CD4-positive, alpha-beta T cell (primary cell): Measurements from ENCODE around the gene PITPNM3. TPM values are rescaled to one million over a fixed set of nuclear protein-coding genes. Genes with fewer than 3 reads are reported as not detected.

Source experiments
- ATAC-seq: fragments of 200-7000 bp; cut with Tn5 transposase; one replicate; pipeline ENCODE4 v1.10.0; 2022; ENCODE audit warnings: mild to moderate bottlenecking; ENCODE audit not compliant: poor library complexity
- CTCF ChIA-PET: fragments of 350-600 bp; sonication (Branson Sonifier 250); formaldehyde crosslinking; loops from one replicate; lab custom pipeline; 2021; ENCODE audit warnings: antibody characterized with exemption, inconsistent platforms; lab: Charles Lee
- POLR2A ChIA-PET: fragments of 350-600 bp; sonication (Branson Sonifier 250); formaldehyde crosslinking; loops from one replicate; lab custom pipeline; 2021; ENCODE audit warnings: antibody characterized with exemption, inconsistent platforms; lab: Charles Lee
- DNase-seq, 14 experiments: peaks; one replicate each; pipeline ENCODE4 v3.0.0-alpha.2; 2013 to 2020; ENCODE audit warnings: mixed read lengths in 2 of 14
- H3K27ac ChIP-seq, 2 donors: one replicate each; pipeline versions ENCODE4 v1.5.1 to v1.7.0; 2013; ENCODE audit warnings: low read length in 2 of 2, low read depth in 1 of 2, mild to moderate bottlenecking in 1 of 2
- H3K27me3 ChIP-seq, 2 experiments: 1 replicate in 1 of 2; 2 replicates in 1 of 2; pipeline versions ENCODE4 v1.6.1 to v1.7.0; 2013; ENCODE audit warnings: low read length in 2 of 2, control low read depth in 1 of 2, mild to moderate bottlenecking in 1 of 2, moderate library complexity in 1 of 2; ENCODE audit not compliant: insufficient read depth in 2 of 2, control insufficient read depth in 1 of 2
- H3K36me3 ChIP-seq: one replicate; pipeline ENCODE4 v1.6.1; 2013; ENCODE audit warnings: low read length, control low read depth; ENCODE audit not compliant: insufficient read depth
- H3K4me1 ChIP-seq: one replicate; pipeline ENCODE4 v1.6.1; 2013; ENCODE audit warnings: low read length, control low read depth; ENCODE audit not compliant: insufficient read depth
- H3K4me3 ChIP-seq: one replicate; pipeline ENCODE4 v1.5.1; 2013; ENCODE audit warnings: mild to moderate bottlenecking, low read length, moderate library complexity
- H3K9me3 ChIP-seq, 2 experiments: 1 replicate in 1 of 2; 2 replicates in 1 of 2; pipeline versions ENCODE4 v1.6.1 to v1.7.0; 2013; ENCODE audit warnings: low read length in 2 of 2, mild to moderate bottlenecking in 2 of 2, control low read depth in 1 of 2, moderate library complexity in 1 of 2; ENCODE audit not compliant: control insufficient read depth in 1 of 2, insufficient read depth in 1 of 2
- H3K27ac Mint-ChIP-seq: one replicate; pipeline ENCODE4 v1.8.0; 2020; ENCODE audit warnings: mixed read lengths
- H3K27me3 Mint-ChIP-seq: one replicate; pipeline ENCODE4 v1.8.0; 2021; ENCODE audit warnings: mixed read lengths
- H3K36me3 Mint-ChIP-seq: one replicate; pipeline ENCODE4 v1.8.0; 2021; ENCODE audit warnings: low read depth, mixed read lengths
- H3K4me1 Mint-ChIP-seq: one replicate; pipeline ENCODE4 v1.8.0; 2021; ENCODE audit warnings: low read depth, mixed read lengths
- H3K4me3 Mint-ChIP-seq: one replicate; pipeline ENCODE4 v1.8.0; 2020; ENCODE audit warnings: mild to moderate bottlenecking, mixed read lengths
- H3K9me3 Mint-ChIP-seq: one replicate; pipeline ENCODE4 v1.8.0; 2020; ENCODE audit warnings: mixed read lengths
- intact Hi-C, 2 experiments: fragments of 100-400 bp; cut with DNase I in 1 of 2; cut with micrococcal nuclease in 1 of 2; formaldehyde crosslinking; loops; one replicate each; pipeline versions ENCODE4 v1.15.1 to v1.9.0; 2023 to 2025; cut with DNase I, micrococcal nuclease
- total RNA-seq, 174 experiments: library from RNA in 2 of 174; stranded (reverse) in 2 of 174; gene quantifications; one replicate each; pipeline ENCODE4 v1.2.3 and lab custom pipeline; 2021 to 2026
- TF ChIP-seq, protein P1 (sequence below): fragments of 200-600 bp; IDR thresholded peaks from one replicate; pipeline ENCODE4 v1.8.0; 2022; ENCODE audit warnings: antibody characterized with exemption, mild to moderate bottlenecking

Gene PITPNM3
- total RNA-seq, 2 experiments from 2014 or later = 0.34 to 0.41 TPM

DNA sequence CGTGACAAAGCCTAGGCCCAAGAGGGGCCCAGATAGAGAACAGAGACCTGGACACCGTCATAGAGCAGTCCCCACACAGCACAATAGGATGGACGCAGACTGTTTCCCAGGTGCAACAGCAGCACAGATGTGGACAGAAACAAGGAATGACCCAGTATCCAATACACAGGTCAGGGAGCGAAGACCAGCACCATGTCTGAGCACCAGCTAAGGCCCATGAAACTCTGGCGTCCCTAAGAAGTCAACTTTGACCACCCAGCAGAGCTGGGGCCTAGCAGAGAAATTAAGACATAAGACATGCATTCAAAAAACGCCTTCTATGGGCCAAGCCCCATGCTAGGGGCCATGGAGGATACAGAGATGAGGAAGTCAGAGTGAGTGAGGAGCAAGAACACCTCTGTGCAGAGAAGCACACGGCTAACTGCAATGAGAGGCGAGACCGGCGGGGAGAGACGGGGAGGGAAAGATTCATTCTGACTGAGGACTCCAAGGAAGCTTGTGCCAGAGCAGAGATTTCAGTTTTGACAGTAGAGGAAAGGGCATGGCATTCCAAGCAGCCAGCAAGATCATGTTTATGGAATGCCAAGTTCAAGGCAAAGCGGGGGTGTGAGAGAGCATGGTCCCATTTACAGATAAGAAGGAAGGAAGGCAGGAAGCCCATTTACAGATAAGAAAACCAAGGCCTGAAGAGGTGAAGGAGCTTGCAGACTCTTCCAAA is 50.8 kb downstream of the PITPNM3 start:
- no peaks in the 10 kb centered on the region for H3K9me3 Mint-ChIP-seq
- no peaks in the 10 kb centered on the region for H3K36me3 Mint-ChIP-seq
- H3K27ac Mint-ChIP-seq = no peak overlapping the region
- ChIA-PET CTCF (no interaction called here), POLR2A (no interaction called here)
- DNase-seq (no peak), ATAC-seq (no peak)
- Histone ChIP-seq H3K9me3 (peaks cover 0 to 10% of the 10 kb centered on the region in 2 experiments), H3K4me3 (no peak overlapping the region), H3K27me3 (peaks cover 0 to 4% of the 10 kb centered on the region in 2 experiments), H3K36me3 (no peaks in the 10 kb centered on the region), H3K4me1 (no peaks in the 10 kb centered on the region), H3K27ac (no peak overlapping the region)
- no peaks in the 10 kb centered on the region for H3K4me1 Mint-ChIP-seq
- peaks cover 4% of the 10 kb centered on the region for H3K27me3 Mint-ChIP-seq
- no peak overlapping the region for H3K4me3 Mint-ChIP-seq
- TF ChIP-seq, protein P1, sequence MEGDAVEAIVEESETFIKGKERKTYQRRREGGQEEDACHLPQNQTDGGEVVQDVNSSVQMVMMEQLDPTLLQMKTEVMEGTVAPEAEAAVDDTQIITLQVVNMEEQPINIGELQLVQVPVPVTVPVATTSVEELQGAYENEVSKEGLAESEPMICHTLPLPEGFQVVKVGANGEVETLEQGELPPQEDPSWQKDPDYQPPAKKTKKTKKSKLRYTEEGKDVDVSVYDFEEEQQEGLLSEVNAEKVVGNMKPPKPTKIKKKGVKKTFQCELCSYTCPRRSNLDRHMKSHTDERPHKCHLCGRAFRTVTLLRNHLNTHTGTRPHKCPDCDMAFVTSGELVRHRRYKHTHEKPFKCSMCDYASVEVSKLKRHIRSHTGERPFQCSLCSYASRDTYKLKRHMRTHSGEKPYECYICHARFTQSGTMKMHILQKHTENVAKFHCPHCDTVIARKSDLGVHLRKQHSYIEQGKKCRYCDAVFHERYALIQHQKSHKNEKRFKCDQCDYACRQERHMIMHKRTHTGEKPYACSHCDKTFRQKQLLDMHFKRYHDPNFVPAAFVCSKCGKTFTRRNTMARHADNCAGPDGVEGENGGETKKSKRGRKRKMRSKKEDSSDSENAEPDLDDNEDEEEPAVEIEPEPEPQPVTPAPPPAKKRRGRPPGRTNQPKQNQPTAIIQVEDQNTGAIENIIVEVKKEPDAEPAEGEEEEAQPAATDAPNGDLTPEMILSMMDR = no peak
- intact Hi-C loops = no loop called here

DNA sequence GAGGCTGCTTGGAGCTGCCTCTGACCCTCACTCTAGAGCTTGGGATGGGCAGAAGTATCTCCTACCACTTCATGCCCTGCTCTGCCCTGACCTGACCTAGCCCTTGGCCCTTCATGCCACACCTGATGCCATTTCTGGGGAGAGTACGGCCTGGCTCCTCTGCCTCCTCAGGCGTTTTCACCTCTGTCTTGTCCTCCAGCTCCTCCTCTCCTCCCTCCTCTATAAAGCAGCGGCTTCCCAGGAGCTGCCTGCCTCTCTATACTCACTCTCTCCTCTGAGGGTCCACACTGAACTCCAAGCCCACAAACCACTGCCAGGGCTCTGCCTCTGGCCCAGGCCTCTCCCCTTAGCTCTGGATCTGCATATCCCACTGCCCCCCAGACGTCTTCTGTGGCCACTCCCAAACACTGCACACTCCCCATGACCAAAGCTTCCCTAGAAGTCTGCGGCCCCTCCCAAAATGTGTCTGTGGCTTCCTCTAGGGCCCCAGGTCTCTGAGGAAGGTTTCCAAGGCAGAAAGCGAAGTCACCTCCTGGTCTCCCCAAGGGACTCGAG is 52.6 kb downstream of the PITPNM3 start:
- H3K4me3 Mint-ChIP-seq = no peak overlapping the region
- intact Hi-C loops = no loop called here
- Histone ChIP-seq H3K4me3 (no peak overlapping the region), H3K27ac (no peak overlapping the region), H3K36me3 (no peaks in the 10 kb centered on the region), H3K27me3 (no peaks in the 10 kb centered on the region), H3K4me1 (no peaks in the 10 kb centered on the region), H3K9me3 (peaks cover 0 to 10% of the 10 kb centered on the region in 2 experiments)
- H3K4me1 Mint-ChIP-seq = no peaks in the 10 kb centered on the region
- no peak overlapping the region for H3K27ac Mint-ChIP-seq
- H3K27me3 Mint-ChIP-seq = peaks cover 4% of the 10 kb centered on the region
- H3K36me3 Mint-ChIP-seq = no peaks in the 10 kb centered on the region
- CTCF ChIA-PET = no interaction called here
- no peaks in the 10 kb centered on the region for H3K9me3 Mint-ChIP-seq
- TF ChIP-seq, protein P1 = no peak
- POLR2A ChIA-PET = no interaction called here
- ATAC-seq = no peak
- no peak for DNase-seq

DNA sequence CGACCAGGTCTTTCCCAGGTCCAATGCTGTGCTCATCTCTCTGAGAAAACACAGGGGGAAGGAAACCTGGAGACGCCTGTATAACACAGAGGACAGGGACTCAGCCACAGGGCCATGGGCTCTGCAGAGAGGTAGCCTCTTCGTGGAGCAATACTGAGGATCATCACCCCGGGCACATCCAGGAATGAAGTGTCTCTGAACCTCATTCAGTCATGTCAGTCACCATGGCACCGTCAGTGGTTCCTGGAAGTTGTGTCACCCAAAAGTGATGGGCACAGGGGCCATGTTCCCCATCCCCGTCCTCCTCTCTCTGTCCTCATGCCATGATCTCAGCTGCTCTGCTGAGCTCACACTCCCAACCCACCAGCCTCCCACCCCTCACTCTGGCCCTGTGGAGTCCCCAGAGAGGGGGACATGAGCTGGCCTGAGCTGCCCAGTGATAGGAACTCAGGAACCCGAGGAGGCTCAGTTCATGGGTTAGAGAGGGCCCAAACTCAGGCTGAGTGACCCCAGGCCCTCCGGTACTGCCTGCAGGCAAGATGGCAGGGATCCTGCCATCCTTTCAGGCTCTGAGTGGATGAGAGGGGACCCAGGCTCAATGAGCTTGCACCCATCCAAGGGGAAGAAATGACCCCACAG is 53.4 kb downstream of the PITPNM3 start:
- H3K4me1 Mint-ChIP-seq = no peaks in the 10 kb centered on the region
- no peaks in the 10 kb centered on the region for H3K9me3 Mint-ChIP-seq
- peaks cover 0 to 10% of the 10 kb centered on the region in 2 experiments for H3K9me3 ChIP-seq
- DNase-seq (no peak), ATAC-seq (no peak)
- ChIA-PET POLR2A (no interaction called here), CTCF (interaction anchor here (0.5 kb wide), 1 partner anchor 50 kb away, joined by 3 read pairs; no protein-coding TSS in a partner anchor)
- TF ChIP-seq, protein P1 = no peak
- no peaks in the 10 kb centered on the region for H3K36me3 Mint-ChIP-seq
- no peak overlapping the region for H3K4me3 ChIP-seq
- no peak overlapping the region for H3K4me3 Mint-ChIP-seq
- H3K27ac ChIP-seq = no peak overlapping the region
- no peak overlapping the region for H3K27ac Mint-ChIP-seq
- H3K27me3 ChIP-seq = no peaks in the 10 kb centered on the region
- H3K36me3 ChIP-seq = no peaks in the 10 kb centered on the region
- H3K4me1 ChIP-seq = no peaks in the 10 kb centered on the region
- peaks cover 4% of the 10 kb centered on the region for H3K27me3 Mint-ChIP-seq
- intact Hi-C loops = no loop called here
